Neural cell (in vitro differentiated cells): ENCODE measurements around the gene PRSS33.

Source experiments
- CTCF ChIP-seq: fragments of 450-650 bp; IDR thresholded peaks from 2 replicates; pipeline ENCODE4 v1.5.1; 2014; ENCODE audit warnings: antibody characterized with exemption, mild to moderate bottlenecking, moderate library complexity; ENCODE audit not compliant: poor library complexity, severe bottlenecking
- EP300 ChIP-seq: fragments of 450-650 bp; conservative IDR thresholded peaks from 2 replicates; pipeline ENCODE4 v1.6.1; 2014; ENCODE audit warnings: antibody characterized with exemption, mild to moderate bottlenecking, moderate library complexity; ENCODE audit not compliant: poor library complexity, severe bottlenecking
- EZH2 ChIP-seq: fragments of 200-600, 300-800 bp; shearing (Covaris generic), sonication (generic); IDR thresholded peaks from 2 replicates; pipeline ENCODE4 v1.6.1; 2014; ENCODE audit warnings: antibody characterized with exemption, low read length, borderline replicate concordance, mild to moderate bottlenecking; ENCODE audit not compliant: insufficient read depth, poor library complexity, severe bottlenecking
- MXI1 ChIP-seq: fragments of 450-650 bp; conservative IDR thresholded peaks from 2 replicates; pipeline ENCODE4 v1.6.1; 2014; ENCODE audit warnings: antibody characterized with exemption, mild to moderate bottlenecking; ENCODE audit not compliant: poor library complexity, severe bottlenecking
- POLR2AphosphoS5 ChIP-seq: IDR thresholded peaks from 2 replicates; pipeline ENCODE4 v1.6.1; 2012
- RAD21 ChIP-seq: fragments of 450-650 bp; conservative IDR thresholded peaks from 2 replicates; pipeline ENCODE4 v1.6.1; 2014; ENCODE audit warnings: antibody characterized with exemption, mild to moderate bottlenecking, moderate library complexity
- REST ChIP-seq: IDR thresholded peaks from 2 replicates; pipeline ENCODE4 v1.6.1; 2012; ENCODE audit warnings: borderline replicate concordance
- SMC3 ChIP-seq: fragments of 450-650 bp; conservative IDR thresholded peaks from 2 replicates; pipeline ENCODE4 v1.6.1; 2014; ENCODE audit warnings: antibody characterized with exemption, mild to moderate bottlenecking, moderate library complexity; ENCODE audit not compliant: poor library complexity

- TF ChIP-seq REST (no peak), EZH2 (no peak), POLR2AphosphoS5 (no peak), CTCF (no peak), RAD21 (no peak), MXI1 (no peak), EP300 (no peak), SMC3 (no peak)
Measured at GRCh38 chr16:2738615-2739014, 48.7 kb downstream of the PRSS33 start.
